HepG2 (cell line): ENCODE results near the gene TEX51. TPM values are rescaled to one million over a fixed set of nuclear protein-coding genes. Genes with fewer than 3 reads are reported as not detected.

Experiments used
- ATAC-seq: fragments of 200-7000 bp; cut with Tn5 transposase; 3 replicates; pipeline ENCODE4 v1.9.1; 2020; ENCODE audit warnings: mild to moderate bottlenecking, moderate library complexity
- BruUV-seq: library from RNA; stranded (reverse); fragments of 400-500 nt; replicated peaks from 2 replicates; lab custom pipeline; 2021; lab: Mats Ljungman, UMichigan
- CTCF ChIA-PET: fragments of 300-600 bp; formaldehyde crosslinking; extraction: SDS; loops from one replicate; lab custom pipeline; 2021; ENCODE audit warnings: low total read pairs, inconsistent platforms, low intra/inter-chr PET ratio; lab: Yijun Ruan, JAX
- POLR2A ChIA-PET: fragments of 350-600 bp; sonication (Branson Sonifier 250); formaldehyde crosslinking; loops from one replicate; lab custom pipeline; 2020; ENCODE audit warnings: antibody characterized with exemption, inconsistent platforms; lab: Yijun Ruan, JAX
- DNase-seq: peaks from one replicate; pipeline ENCODE4 v3.0.0-alpha.2; 2015; ENCODE audit warnings: low spot score
- FAIRE-seq: peaks from 3 replicates; lab custom pipeline; 2011; peaks lifted over from hg19 to GRCh38; lab: Jason Lieb, UNC
- H2AFZ ChIP-seq: one replicate; pipeline ENCODE4 v1.6.1; 2011; ENCODE audit warnings: low read length, inconsistent platforms
- H3K27ac ChIP-seq: fragments of 300-600 bp; 3 replicates; pipeline ENCODE4 v1.8.0; 2011; ENCODE audit warnings: mixed run types, mild to moderate bottlenecking, mixed read lengths, low read length, inconsistent platforms; ENCODE audit not compliant: insufficient read depth; ENCODE audit errors: extremely low read length
- H3K27me3 ChIP-seq, 2 experiments: fragments of 200-600 bp in 1 of 2; 2 replicates in 1 of 2; 3 replicates in 1 of 2; pipeline versions ENCODE4 v1.6.0 to v1.8.0; 2011; ENCODE audit warnings: low read length in 2 of 2, mild to moderate bottlenecking in 2 of 2, moderate library complexity in 2 of 2, inconsistent platforms in 1 of 2; ENCODE audit not compliant: insufficient read depth in 2 of 2, control insufficient read depth in 1 of 2
- H3K36me3 ChIP-seq, 2 experiments: fragments of 200-600 bp in 1 of 2; replicated peaks in 1 of 2; 2 replicates in 1 of 2; 3 replicates in 1 of 2; pipeline versions ENCODE4 v1.5.1 to v1.8.0; 2011; ENCODE audit warnings: low read length in 2 of 2, inconsistent platforms in 1 of 2; ENCODE audit not compliant: insufficient read depth in 2 of 2, control insufficient read depth in 1 of 2
- H3K4me1 ChIP-seq: 2 replicates; pipeline ENCODE4 v1.5.1; 2012; ENCODE audit warnings: low read length, inconsistent platforms; ENCODE audit not compliant: insufficient read depth
- H3K4me2 ChIP-seq: 2 replicates; pipeline ENCODE4 v1.6.0; 2011; ENCODE audit warnings: low read depth, low read length, inconsistent platforms
- H3K4me3 ChIP-seq, 3 experiments: fragments of 200-600 bp in 1 of 3; sonication (generic), shearing (Covaris generic) in 1 of 3; replicated peaks in 1 of 3; 2 replicates each; pipeline ENCODE4 v1.5.1; 2011 to 2016; ENCODE audit warnings: low read length in 3 of 3, inconsistent platforms in 2 of 3, low read depth in 2 of 3, mild to moderate bottlenecking in 2 of 3, control low read depth in 1 of 3, mixed read lengths in 1 of 3; ENCODE audit not compliant: insufficient read depth in 1 of 3
- H3K79me2 ChIP-seq: one replicate; pipeline ENCODE4 v1.6.1; 2011; ENCODE audit warnings: low read length, inconsistent platforms; ENCODE audit not compliant: insufficient read depth
- H3K9ac ChIP-seq: 2 replicates; pipeline ENCODE4 v1.6.0; 2011; ENCODE audit warnings: mild to moderate bottlenecking, low read depth, low read length, inconsistent platforms; ENCODE audit not compliant: insufficient read depth
- H3K9me3 ChIP-seq: 2 replicates; pipeline ENCODE4 v1.5.1; 2012; ENCODE audit warnings: mild to moderate bottlenecking, low read length
- H4K20me1 ChIP-seq: 2 replicates; pipeline ENCODE4 v1.6.0; 2011; ENCODE audit warnings: inconsistent platforms, mild to moderate bottlenecking, low read length, moderate library complexity; ENCODE audit not compliant: insufficient read depth
- ATF1 ChIP-seq: IDR thresholded peaks from 2 replicates; pipeline ENCODE4 v1.6.1; 2016; ENCODE audit warnings: mild to moderate bottlenecking, control low read depth
- CAMTA2 ChIP-seq: sonication (generic); formaldehyde crosslinking; IDR thresholded peaks from 2 replicates; pipeline ENCODE4 v1.4.0; 2020; ENCODE audit warnings: mild to moderate bottlenecking, missing genetic modification reagents, borderline replicate concordance
- FOXA1 ChIP-seq, 2 experiments: fragments of 450-650 bp in 1 of 2; sonication (generic) in 1 of 2; formaldehyde crosslinking in 1 of 2; IDR thresholded peaks; 2 replicates each; pipeline versions ENCODE4 v1.4.0 to v1.6.1; 2016 to 2020; ENCODE audit warnings: missing genetic modification reagents in 1 of 2
- HNRNPH1 ChIP-seq: fragments of 200-400 bp; formaldehyde crosslinking; optimal IDR thresholded peaks from 2 replicates; pipeline ENCODE3; 2017; ENCODE audit warnings: mild to moderate bottlenecking, low read depth, low read length
- MYNN ChIP-seq: sonication (generic); formaldehyde crosslinking; IDR thresholded peaks from 2 replicates; pipeline ENCODE4 v1.4.0; 2020; ENCODE audit warnings: mild to moderate bottlenecking, low read depth, missing genetic modification reagents
- PCBP1 ChIP-seq: fragments of 200-400 bp; formaldehyde crosslinking; IDR thresholded peaks from 2 replicates; pipeline ENCODE4 v1.6.1; 2017; ENCODE audit warnings: mild to moderate bottlenecking, low read depth, low read length, borderline replicate concordance
- SP2 ChIP-seq: sonication (generic); formaldehyde crosslinking; IDR thresholded peaks from 2 replicates; pipeline ENCODE4 v1.5.1; 2020; ENCODE audit warnings: mild to moderate bottlenecking, missing genetic modification reagents
- ZNF484 ChIP-seq: sonication (generic); formaldehyde crosslinking; IDR thresholded peaks from 2 replicates; pipeline ENCODE4 v1.5.1; 2020; ENCODE audit warnings: mild to moderate bottlenecking, low read depth, missing genetic modification reagents, borderline replicate concordance
- ZNF543 ChIP-seq: sonication (generic); formaldehyde crosslinking; IDR thresholded peaks from 2 replicates; pipeline ENCODE4 v1.4.0; 2020; ENCODE audit warnings: mild to moderate bottlenecking, missing genetic modification reagents
- ZNF546 ChIP-seq: sonication (generic); formaldehyde crosslinking; conservative IDR thresholded peaks from 2 replicates; pipeline ENCODE4 v1.8.1; 2023; ENCODE audit warnings: mild to moderate bottlenecking, missing genetic modification reagents
- ZNF563 ChIP-seq: sonication (generic); formaldehyde crosslinking; IDR thresholded peaks from 2 replicates; pipeline ENCODE4 v1.8.0; 2022; ENCODE audit warnings: mild to moderate bottlenecking, moderate library complexity, missing genetic modification reagents
- WGBS: methylation state at CpG from one replicate; pipeline ENCODE4 v1.1.6; 2017; ENCODE audit warnings: low lambda C conversion rate; 5-methylcytosine and 5-hydroxymethylcytosine counted together
- in situ Hi-C: cut with HindIII; loops from 2 replicates; pipeline ENCODE4 v1.10.0; 2017; ENCODE audit warnings: low pct_unique_long_range_greater_than_20kb; ENCODE audit not compliant: extremely low pct_ligation_motif_present
- intact Hi-C: fragments of 100-400 bp; cut with micrococcal nuclease; formaldehyde crosslinking; loops from one replicate; pipeline ENCODE4 v1.10.0; 2022; ENCODE audit not compliant: unreplicated experiment
- polyA plus RNA-seq, 8 experiments: library from polyadenylated mRNA; depleted of rRNA in 3 of 8; stranded (reverse) in 7 of 8; unstranded in 1 of 8; fragments of >200 nt; fragmentation: Illumina TruSeq in 4 of 8; extraction: Trizol in 4 of 8; gene quantifications; 2 replicates each; pipeline versions ENCODE4 v1.2.1 to v1.2.3, GENCODE V29; 2011 to 2016; ENCODE audit warnings: low read depth in 4 of 8, missing spikeins in 1 of 8, mixed read lengths in 1 of 8; ENCODE audit not compliant: insufficient read depth in 1 of 8
- total RNA-seq, 5 experiments: library from RNA; depleted of rRNA; stranded (reverse); fragments of >200 nt; fragmentation: Illumina TruSeq; extraction: Trizol; gene quantifications; 2 replicates each; pipeline ENCODE4 v1.2.3, GENCODE V29; 2016; ENCODE audit warnings: low read depth in 1 of 5

The TEX51 gene
- total and polyA plus RNA-seq, 2 of the 13 experiments (the other 11 are each of a cell fraction or from before 2014, with no cell fraction given) = not detected

GRCh38 chr2:126934809-126935208 is 36.1 kb downstream of the TEX51 start:
- BruUV-seq = no TSS peak
- POLR2A ChIA-PET = no interaction called here
- no peak for DNase-seq
- H3K27me3 ChIP-seq = peaks cover 2 to 20% of the 10 kb centered on the region in 2 experiments; a peak in 2 of 5 replicates
- 9% methylated on average over 4 of the region's 6 CpGs for WGBS
- no peak for TF ChIP-seq ZNF543 (CRISPR knock-in tag)
- TF ChIP-seq MYNN (CRISPR knock-in tag) = no peak
- no peak for TF ChIP-seq SP2 (CRISPR knock-in tag)
- peak; percentile 72; the same call in 1 of the 2 replicates for TF ChIP-seq ZNF563 (CRISPR knock-in tag)
- no peak for TF ChIP-seq CAMTA2
- no peak for TF ChIP-seq PCBP1
- TF ChIP-seq ZNF546 (CRISPR knock-in tag) = no peak
- no peak for TF ChIP-seq ATF1 (CRISPR knock-in tag)
- no peak for TF ChIP-seq ZNF484 (CRISPR knock-in tag)
- TF ChIP-seq FOXA1 (IDR thresholded peaks at IDR 0.05) = no peak
- 0 out of 2 replicates have a peak, but pooled peaks have one; percentile 19 for TF ChIP-seq FOXA1 (CRISPR knock-in tag; IDR thresholded peaks at IDR 0.05)
- no peak for TF ChIP-seq HNRNPH1
- TF ChIP-seq, all 625 proteins: peak for 2
- CTCF ChIA-PET = no interaction called here
- Histone ChIP-seq H3K9me3 (no peaks in the 10 kb centered on the region), H3K4me3 (no peak overlapping the region), H3K27ac (no peak overlapping the region), H3K4me2 (no peak overlapping the region), H2AFZ (no peak overlapping the region), H3K4me1 (no peaks in the 10 kb centered on the region), H4K20me1 (no peaks in the 10 kb centered on the region), H3K79me2 (no peaks in the 10 kb centered on the region), H3K9ac (no peak overlapping the region), H3K36me3 (no peaks in the 10 kb centered on the region)
- intact Hi-C loops = no loop called here
- ATAC-seq = peak; percentile 54; the same call in 1 of the 3 replicates
- in situ Hi-C loops = no loop called here
- FAIRE-seq = no peak
